GM21381 (cell line): ENCODE data around the gene H2AZ2.

Experiments
- ATAC-seq: cut with Tn5 transposase; IDR thresholded peaks from one replicate; pipeline ENCODE4 v1.9.1; 2021; ENCODE audit warnings: mild to moderate bottlenecking, moderate library complexity; ENCODE audit not compliant: unreplicated experiment

Gene H2AZ2

DNA sequence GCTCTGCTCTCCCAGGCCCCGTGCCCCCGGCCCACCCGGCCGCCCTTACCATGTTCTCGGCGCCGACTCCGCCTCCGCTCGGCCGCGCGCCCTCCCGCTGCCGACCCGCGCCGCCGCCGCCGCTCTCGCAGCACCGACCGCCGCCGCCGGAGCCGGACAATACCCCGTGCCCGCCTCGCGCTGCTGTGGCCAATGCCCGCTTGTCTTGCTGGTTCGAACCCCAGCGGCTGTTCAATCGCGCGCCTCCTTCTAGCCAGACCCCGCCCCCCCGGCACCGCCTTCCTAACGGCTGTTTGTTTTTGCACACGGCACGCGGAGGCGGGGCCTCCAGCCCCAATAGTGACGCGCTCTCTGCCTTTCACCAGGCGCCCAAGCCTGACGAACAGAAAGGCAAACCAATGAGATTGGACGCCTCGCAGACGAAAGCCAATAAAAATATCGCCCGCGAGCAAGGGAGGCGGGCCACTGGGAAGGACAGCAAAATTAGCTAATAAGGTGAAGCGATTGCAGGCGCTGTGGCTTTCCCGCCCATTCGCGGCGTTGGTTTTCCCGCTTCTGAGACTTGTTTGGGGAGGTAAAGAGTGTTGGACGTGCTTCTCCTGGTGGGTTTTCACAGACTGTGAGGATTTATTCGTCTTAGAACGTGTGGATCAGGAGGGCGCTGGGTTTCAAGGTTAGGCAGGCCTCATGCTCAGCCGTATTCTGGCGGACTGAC, at the start of gene H2AZ2:
H2AZ2 (minus strand) TSS at position 168 of the 715 bp plus-strand sequence; CDS start at position 52, 116 bp downstream.
- ATAC-seq: peak; percentile 82

GRCh38 chr7:44897309-44897708, 49.4 kb upstream of the H2AZ2 start:
- no peak for ATAC-seq

DNA sequence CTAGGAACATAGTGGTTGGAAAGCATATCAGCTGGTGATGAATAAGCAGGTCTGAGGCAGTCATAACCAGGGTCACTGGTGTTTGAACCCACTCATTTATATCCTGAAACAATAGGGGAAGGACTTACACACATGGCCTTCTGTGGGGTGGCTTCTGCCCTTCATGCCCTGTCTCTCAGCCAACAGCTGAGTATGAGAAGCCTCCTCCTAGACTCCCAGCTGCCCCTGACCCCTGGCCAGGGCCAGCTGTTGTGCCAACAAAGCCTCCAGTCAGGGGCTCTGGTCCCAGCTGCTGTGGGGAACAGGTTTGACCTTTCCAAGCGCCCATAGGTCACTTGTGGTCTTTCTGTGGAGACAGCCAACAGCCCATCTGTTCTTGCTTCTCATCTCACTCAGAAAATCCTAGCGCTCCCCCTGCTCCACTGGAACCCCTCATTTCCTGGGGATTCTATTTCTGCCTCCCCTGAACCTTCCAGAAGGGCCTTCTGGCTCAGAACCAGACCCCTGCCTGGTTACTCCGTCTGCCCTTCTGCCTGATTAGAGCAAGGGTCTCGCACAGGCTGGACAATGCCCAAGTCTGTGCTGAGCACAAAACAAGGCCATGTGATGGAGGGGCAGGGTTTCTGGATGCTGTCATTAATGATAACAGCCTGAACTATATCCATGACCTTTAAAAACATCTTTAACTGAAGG, 47.1 kb upstream of the H2AZ2 start:
- no peak for ATAC-seq

DNA sequence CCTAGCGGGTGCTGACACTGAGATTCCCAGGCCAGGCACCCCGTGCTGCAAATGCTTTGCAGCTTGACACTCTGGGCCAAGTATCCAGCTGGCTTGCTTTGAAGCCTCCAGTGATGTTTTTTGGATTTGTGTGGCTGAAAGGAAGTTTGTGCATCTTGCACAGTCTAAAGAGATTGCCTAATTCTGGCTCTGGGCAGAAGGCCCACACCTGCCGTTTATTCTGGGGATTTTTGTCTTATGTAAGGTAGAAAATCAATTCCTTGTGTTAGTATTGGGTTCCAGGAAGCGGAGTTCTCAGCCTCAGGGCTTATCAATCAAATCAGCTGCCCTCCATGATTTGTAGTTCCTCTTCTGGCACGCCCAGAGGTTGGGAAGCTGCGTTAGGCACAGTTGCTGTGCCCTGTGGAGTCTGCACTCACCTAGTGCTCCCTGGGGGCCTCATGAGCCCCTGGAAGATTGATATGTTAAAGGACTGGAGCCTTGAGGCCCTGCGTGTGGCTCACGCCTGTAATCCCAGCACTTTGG, 45.9 kb upstream of the H2AZ2 start:
- no peak for ATAC-seq

GRCh38 chr7:44891791-44892190, 43.9 kb upstream of the H2AZ2 start:
- ATAC-seq: no peak

DNA sequence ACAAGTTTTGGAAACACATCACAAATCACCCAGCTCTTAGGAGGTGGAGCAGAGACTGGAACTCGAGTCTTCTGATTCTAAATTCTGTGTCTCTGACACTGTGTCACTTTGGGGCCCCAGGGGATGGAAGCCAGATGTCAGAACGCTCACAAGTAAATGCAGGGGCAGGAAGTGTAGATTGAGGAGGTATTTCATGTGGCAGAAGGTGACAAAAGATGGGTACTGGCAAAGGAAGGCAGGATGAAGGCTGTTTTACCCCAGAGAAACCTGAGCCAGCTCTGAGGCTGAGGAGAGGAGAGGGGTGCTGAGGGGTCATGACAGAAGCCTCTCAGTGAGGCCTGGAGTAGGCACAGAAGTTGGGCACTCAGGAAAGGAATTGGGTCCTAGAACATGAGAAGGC, 43.5 kb upstream of the H2AZ2 start:
- ATAC-seq: no peak

GRCh38 chr7:44889086-44889781, 41.3 kb upstream of the H2AZ2 start:
- no peak for ATAC-seq

DNA sequence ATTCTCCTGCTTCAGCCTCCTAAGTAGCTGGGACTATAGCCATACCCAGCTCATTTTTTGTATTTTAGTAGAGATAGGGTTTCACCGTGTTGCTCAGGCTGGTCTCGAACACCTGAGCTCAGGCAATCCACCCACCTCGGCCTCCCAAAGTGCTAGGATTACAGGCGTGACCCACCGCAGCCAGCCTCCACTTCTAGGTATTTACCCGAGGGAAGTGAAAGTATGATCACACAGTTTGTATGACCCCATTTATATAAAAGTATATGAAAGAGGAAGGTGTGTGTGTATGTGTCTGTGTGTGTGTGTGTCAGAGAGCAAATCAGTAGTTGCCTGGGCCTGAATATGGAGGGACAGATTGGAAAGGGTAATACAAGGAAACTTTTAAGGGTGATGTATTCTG, 39.4 kb upstream of the H2AZ2 start:
- no peak for ATAC-seq

DNA sequence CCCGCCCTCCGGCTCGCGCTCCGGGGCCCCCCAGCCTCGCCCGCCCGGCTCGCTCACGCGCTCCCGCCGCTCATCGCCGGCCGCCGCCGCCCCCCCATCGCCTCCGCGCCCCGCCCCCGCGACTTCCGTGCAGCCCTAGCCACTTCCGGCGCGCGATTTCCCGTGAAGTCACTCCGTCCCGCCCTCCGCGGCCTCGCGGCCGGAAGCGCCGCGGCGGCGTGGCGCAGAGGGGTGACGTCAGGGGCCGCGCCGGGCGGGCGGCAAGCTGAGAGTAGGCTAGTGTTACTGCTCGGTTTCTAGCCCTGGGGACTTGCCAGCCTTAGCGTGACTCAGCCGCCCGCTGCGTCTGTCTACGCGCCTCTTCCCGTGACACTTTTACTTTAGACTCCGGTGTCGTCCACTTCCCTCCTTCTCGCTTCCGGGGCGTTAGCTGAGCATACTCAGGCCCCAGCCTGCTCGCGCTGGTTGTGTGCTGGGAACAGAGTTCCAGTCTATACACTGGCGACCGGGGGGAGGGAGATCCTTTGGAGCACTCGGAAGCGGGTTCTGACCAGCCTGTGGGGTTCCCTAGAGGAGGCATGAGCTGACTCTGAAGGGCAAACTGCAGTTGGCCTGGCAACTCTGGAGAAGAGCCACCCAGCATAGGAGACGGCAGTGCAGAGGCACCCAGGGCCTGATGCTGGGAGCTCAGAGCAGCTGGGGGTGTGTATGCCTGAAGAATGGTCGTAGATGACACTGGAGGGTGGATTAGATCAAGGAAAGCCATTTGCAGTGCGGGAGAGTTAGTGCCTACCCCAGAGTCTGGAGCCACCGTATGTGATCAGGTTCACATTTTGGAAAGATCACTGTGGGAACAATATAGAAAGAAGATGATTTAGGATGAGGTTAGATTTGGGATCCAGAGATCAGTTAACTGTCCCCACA, 37.8 kb upstream of the H2AZ2 start, which contains the start of gene PURB:
PURB (minus strand) TSS at position 137 of the 924 bp plus-strand sequence. CDS start 182 bp downstream, outside the sequence.
- peak; percentile 85 for ATAC-seq

DNA sequence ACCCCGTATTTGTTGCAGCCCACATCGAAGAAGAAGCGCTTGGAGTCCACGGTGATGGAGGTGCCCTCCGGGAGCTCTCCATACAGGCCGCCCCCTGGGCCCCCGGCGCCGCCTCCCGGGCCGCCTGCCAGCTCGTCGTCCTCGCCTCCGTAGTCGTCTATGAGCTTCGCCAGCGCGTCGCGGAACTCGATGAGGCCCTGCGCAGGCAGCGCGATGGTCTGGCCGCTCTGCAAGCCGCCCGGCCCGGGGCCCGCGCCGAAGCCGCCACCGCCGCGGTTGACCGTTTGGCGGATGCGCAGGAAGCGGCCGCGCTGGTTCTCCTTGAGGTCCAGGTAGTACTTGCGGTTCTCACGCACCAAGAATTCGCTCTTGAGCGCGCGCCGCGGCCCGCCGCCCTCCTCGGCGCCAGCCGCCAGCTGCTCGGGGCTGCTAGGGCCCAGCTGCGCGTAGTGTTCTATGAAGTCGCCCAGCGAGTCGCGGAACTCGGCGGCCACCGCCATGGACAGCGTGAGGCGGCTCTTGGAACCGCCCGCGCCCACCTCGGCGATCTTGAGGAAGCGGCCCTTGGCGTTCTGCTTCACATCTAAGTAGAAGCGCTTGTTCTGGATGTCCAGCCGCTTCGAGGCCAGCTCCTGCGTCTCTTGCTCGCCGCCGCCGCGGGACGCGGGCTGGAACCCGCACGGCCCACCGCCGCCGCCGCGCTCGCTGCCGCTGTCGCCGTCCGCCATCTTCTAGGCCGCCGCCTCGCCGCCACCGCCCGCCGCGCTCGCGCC, 36.9 kb upstream of the H2AZ2 start:
- peak; percentile 21 for ATAC-seq

- ATAC-seq: no peak
These were observed 36.2 kb upstream of the H2AZ2 start for GRCh38 chr7:44883961-44884620.

GRCh38 chr7:44882899-44883298, 35.0 kb upstream of the H2AZ2 start:
- ATAC-seq: no peak

DNA sequence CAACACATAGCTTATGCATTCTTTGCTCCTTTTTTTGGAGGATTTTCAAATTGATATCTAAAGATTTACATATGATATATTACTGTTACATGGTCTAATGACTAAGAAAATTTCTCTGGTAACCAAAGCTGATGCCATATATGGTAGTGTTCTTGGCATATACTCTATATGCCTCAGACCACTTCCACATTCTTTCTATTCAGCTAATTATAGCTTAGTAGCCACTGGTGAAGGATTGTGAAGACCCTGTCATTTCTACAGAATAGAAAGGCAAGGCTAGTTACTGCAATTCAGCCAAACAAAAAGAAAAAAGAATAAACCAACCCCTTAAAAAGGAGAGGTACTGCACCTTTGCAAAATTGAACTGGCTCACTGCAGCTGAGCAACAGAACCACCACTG, 33.7 kb upstream of the H2AZ2 start:
- ATAC-seq: no peak

- ATAC-seq: no peak
These were observed 33.2 kb upstream of the H2AZ2 start for GRCh38 chr7:44881066-44881600.

- ATAC-seq: no peak
These were observed 32.6 kb upstream of the H2AZ2 start for GRCh38 chr7:44880317-44881018.

- ATAC-seq: no peak
These were observed 28.5 kb upstream of the H2AZ2 start for GRCh38 chr7:44876393-44876792.

DNA sequence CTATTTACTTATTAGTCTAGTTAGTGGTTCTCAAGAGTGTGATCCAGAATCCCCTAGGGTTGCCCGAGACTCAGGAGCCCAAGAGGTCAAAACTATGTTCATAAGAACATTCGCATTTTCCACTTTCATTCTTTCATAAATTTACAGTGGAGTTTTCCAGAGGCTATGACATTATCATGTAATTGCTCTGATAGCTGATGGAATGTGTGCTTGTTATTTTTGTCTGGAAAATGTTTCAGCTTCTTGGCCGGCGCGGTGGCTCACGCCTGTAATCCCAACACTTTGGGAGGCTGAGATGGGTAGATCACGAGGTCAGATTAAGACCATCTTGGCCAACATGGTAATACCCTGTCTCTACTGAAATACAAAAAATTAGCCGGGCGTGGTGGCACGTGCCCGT, 27.4 kb upstream of the H2AZ2 start:
- no peak for ATAC-seq

DNA sequence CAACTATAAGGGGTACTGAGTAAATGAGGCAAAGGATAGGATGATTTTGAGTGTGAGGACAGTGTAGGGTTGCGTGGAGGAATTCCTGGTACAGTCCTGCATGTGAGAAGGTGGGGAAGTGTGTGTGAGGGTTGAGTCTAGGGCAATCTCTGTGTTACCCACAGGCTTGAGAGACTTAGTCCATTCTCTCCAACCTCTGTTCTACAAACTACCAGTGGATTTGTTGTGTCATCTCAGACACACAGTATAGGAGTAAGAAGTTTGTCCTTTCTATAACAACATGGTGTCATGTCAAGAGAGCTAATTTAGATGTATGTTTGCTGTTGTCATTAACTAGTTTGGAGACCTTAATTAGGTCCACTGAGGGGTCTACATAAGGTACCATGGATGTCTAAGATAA, 24.9 kb upstream of the H2AZ2 start:
- ATAC-seq: no peak
